OCI-M2 (cell line): Measurements from ENCODE around the gene PHF12.

Experiments
- DNase-seq: peaks from one replicate; lab custom pipeline; 2025; ENCODE audit not compliant: unreplicated experiment; lab: John Stamatoyannopoulos, UW

PHF12 gene

DNA sequence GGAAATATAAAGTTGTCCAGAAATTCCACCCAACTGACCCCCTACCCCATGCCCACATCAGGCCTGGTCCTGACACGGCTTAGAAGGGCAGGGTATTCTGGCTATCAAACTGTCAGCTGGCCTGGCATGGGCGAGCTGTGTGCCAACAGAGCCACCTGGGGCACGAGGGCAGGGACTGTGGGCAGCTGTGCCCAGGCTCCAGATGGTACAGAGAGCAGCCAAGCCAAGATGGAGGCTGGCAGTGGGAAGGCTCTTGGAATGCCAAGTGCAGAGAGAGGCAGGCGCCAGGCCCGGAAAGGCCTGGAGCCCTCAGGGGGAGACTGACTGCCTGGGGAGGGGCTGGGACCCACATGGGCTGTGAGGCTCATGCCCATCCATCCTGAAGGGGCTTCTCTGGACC lies 24.3 kb upstream of the PHF12 start:
- no peak for DNase-seq

- no peak for DNase-seq
Measured at GRCh38 chr17:28975031-28975430, 23.7 kb upstream of the PHF12 start.

GRCh38 chr17:28974451-28974850 lies 23.1 kb upstream of the PHF12 start:
- no peak for DNase-seq

DNA sequence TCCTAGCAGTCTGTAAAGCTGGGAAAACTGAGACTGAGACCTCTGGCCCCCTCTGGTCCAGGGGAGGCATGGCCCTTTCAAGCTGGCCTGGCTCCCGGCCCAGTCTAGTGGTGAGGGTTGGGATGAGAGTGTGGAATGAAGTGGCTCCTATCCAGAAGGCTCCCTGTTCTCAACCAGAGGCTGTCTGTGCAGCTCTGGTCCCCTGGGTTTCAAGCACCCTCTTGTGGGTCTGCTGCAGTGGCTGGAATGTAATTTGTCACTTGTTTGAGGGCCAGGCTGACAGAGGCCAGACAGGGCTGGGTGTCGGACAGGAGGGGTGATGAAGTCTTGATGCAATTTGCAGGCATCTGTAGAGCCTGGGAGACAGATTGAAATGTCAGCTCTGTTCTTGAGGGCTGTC lies 22.1 kb upstream of the PHF12 start:
- DNase-seq: no peak

DNA sequence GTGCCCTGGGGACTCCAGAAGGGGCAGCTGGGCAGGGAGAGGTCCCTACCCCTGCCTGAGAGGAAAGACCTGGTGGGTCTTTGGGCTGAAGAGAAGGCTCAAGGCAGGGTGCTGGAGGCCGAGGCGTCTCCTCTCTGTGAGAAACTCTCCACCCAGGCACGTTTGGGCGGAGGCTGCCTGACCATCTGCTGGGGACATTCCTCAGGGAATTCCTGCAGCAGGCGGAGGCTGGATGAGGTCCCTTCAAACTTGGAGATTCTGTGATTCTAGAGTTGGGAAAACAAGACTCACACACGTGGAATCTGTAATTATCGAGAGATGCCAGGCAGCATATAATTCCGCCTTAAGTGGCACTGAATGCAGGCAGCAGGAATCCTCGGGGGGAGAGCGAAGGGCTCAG lies 21.1 kb upstream of the PHF12 start:
- no peak for DNase-seq

DNA sequence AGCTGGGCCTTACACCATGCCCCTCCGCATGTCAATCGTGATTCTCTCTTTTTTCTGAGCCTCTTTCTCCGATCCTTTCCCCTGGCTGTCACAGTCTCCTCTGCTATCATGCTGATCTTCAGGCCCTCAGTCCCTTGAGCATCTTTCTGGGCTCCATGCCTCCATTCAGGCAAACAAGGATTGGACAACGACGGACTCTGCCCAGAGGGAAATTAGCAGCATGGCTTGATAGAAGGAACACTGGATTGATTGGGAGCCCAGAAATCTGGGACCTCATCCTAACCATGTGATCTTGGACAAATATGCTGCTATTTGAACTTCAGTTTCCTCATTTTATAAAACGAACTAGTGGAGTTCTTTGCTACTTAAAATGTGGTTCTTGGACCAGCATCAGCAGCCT lies 19.6 kb upstream of the PHF12 start:
- DNase-seq: no peak

DNA sequence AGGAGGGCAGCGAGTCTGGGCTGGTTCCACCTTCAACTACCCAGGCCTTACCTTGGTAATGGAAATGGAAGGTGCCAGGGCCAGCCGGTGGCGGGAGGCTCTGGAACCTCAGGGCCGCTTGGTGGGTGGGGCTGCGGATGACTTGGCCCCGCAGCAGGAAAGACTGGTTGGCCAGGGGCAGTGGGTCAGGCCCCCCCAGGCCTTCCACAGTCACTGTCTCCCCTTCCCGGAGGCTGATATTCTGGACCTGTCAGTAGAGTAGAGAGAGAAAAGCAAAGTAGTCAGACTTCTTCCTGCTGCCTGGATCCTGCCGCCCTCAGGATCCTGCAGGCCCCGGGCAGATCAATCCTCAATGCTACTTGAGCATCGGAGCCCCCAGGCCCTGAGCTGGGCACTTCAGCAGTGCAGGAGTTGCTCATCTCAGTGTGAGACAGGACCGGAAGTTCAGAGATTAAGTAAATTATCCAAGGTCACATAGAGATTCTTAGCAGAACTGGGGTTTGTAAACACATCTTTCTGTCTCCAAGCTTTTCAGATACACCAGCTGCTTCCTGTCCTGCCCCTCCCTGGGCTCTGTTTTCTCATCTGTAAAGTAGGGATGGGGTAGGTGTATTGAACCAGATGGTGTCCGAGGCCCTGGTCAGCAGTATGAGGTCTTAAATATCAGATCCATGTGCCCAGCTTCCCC lies 18.5 kb upstream of the PHF12 start:
- no peak for DNase-seq

DNA sequence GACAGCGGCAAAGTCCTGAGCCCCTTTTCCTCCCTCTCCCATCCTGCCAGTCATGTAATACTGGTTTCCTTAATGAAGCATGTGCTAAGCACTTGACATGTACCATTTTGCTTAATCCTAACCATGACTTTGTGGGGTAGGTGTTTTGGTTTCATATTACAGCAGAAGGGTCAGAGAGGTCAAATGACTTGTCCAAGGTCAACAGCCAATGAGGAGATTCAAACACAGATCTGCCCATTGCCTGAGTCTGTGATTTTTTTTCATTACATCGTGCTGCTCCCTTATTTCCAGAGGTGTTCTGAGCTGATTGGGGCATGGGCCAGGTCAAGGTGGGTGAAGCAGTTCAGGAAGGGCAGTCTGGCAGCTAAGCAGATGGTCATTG lies 17.6 kb upstream of the PHF12 start:
- DNase-seq: no peak

DNA sequence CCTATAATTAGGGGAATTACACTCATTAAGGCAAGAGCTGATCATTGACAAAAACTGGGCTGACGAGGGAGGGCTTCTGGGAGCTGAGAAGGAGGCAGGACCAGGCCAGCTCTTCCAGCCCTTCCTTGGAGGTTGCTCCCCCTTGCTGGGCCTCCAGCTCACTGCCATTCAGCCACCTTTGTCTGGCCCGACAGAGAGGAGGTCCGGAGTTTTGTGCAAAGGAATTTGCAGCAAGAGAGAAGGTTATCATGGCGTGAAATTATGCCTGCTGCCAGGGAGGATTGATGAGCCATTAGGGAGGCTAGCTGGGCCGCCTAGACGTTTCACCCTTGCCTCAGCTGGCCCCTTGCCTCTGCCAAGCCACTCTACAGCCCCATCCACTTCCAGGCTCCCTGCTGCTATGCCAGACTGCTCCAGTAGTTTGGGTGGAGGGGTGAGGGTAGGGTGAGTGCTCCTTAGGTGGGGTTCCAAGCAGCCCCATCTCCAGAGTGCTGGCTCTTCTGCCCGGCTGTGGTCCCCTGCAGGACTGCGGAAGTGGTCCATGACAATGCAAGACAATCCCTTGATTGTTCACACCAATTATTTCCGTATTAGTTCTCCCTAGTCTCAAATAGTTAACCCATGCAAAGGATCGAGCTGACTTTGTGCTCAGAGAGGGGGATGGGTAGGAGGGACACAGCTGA lies 17.1 kb upstream of the PHF12 start:
- no peak for DNase-seq

DNA sequence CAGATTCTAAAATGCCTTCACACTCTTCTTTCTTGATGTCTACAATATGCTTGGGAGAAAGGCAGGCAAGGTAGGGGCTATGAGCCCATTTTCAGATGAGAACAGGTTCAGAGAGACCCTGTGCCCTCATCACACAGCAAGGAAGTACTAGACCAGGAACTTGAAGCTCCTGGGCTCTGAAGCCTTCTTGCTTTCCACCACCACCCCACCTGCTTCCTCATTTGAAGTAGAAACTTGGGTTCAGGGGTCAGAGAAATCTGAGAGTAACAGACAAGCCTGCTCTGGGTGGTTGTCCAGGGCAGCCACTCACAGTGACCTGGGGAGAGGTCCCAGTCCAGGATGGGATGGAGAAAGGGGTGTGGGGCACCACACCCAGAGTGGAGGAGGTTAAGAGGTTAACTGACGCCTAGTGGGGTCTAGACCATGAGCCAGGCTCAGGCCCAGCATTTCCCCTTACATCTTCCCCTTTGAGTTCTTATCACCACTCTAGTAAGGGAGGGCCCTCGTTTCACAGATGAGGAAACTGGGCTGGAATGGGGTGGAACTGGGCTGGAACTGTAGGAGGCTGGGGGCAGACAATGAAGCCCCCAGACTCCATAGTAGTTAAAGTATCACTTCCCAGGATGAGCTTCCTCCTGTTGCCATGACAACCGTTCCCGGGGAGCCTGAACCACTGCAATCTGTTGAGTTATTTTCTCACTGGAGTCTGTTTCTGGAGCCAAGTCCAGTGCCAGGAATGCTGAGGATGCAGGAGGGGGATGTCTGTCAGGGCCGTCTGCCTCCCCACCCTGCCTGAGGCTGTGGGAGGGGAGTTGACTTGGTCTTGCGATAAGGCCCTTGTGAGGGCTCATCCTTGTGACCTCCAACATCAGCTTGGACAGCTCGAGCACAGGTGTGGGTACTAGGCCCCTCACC lies 16.2 kb upstream of the PHF12 start:
- DNase-seq: no peak

- DNase-seq: no peak
Measured at GRCh38 chr17:28963841-28964240, 12.5 kb upstream of the PHF12 start.

DNA sequence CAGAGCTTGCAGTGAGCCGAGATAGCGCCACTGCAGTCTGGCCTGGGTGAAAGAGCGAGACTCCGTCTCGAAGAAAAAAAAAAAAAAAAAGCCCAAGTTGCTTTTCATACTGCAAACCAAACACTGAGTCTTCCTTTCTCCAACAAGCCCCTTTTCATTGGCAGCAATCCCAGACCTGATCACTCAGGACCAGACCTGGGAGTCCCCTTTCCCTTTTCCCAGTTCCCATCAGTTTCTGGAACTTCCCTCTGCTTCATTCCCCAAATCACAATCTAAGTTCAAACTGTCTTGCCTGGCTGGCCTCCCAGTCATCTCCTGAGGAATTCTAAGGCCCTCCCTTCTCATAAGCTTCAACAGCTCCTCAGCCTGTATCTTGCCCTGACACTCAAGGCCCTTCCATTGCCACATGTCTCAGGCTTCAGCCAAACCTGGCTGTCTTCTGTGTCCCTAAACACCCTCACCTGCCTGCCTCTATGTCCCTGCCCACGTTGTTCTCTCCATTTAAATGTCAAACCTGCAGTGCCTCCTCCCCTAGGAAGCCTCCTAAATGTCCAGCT lies 11.8 kb upstream of the PHF12 start:
- DNase-seq: no peak

DNA sequence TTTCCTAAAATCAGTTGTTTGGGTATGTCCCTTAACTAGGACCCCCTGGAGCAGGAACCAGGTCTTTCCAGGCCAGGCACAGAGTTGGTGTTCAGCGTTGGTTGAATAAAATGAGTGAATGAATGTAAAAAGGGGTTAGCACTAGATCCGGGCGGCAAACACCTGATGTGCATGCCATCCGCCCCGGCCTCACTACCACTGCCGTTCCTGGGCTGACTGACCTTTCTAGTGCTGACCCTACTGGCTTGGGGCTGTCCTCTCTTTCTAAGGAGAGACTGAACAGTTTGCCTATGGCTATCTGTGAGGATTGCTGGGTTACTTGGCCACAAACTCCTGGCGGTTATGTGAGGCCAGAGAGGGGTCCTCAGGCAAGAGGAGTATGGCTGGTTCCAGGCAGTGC lies 10.1 kb upstream of the PHF12 start:
- no peak for DNase-seq

DNA sequence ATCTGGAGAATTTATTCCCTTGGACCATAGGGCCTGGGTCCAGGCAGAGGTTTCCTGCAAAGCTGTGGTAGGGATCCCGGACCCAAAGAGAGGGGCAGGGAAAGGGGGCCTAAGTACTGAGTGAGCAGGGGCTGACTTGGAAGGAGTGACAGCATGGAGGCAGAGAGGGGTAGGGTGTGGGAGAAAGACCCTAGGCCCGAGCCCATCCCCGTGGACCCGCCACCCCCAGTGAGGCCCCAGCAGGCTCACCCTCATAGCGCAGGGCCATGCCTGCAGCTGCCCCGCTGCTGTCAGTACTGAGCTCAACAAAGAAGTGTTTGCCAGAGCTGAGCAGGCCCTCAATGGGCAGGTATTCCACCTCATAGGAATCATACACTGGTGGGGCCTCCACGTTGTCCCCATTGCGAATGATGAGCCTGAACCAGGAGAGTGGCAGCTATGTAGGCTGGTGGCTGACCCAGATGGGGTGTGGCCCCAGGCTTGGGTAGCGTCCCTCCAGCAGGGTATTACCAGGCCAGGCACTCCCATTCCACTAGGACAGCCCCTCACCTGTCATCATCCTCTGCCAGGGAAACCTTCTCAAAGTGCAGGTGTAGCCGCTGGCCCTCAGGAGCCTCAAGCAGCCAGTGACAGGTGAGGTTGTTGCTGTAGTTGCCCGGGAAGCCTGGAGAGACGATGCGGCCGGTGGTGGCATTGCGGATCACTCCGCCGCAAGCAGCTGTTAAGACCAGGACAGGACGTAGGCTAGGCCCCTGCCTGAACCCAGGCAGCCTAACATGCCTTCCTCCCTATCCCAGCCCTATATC lies 9.1 kb upstream of the PHF12 start:
- no peak for DNase-seq

- DNase-seq: no peak
Measured at GRCh38 chr17:28959471-28959871, 8.2 kb upstream of the PHF12 start.

- no peak for DNase-seq
Measured at GRCh38 chr17:28958820-28959455, 7.6 kb upstream of the PHF12 start.

GRCh38 chr17:28957992-28958355 lies 6.7 kb upstream of the PHF12 start:
- no peak for DNase-seq

DNA sequence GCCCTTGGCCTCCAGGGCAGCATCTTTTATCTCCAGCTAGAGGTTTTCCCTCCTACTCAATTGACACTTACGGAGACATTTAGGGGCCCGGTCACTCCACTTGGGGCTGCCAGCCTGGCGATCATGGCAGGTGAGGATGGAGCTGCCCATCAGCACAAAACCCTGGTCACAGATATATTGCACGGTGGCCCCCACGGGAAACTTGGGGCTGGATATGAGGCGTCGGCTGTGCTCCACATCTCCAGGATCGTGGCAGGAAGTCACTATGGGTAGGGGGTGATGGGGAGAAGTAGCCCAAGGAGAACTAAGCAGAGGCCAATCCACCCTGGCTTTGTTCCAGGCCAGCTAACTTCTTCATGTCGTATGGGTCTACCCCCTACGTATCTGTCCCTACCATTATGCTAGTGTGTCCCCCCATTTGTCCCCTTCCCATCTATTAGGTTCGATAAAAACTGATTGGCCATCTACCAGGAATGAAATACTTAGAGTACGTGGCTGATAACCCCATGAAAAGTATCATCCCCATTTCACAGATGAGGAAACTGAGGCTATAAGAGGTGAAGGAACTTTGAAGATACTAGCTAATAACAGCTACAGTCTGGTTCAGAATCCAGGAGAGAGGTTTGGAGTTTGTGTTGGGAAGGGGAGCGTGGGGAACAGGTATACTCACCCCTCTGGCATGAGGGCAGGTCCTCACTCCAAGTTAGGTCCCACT lies 6.1 kb upstream of the PHF12 start:
- no peak for DNase-seq

DNA sequence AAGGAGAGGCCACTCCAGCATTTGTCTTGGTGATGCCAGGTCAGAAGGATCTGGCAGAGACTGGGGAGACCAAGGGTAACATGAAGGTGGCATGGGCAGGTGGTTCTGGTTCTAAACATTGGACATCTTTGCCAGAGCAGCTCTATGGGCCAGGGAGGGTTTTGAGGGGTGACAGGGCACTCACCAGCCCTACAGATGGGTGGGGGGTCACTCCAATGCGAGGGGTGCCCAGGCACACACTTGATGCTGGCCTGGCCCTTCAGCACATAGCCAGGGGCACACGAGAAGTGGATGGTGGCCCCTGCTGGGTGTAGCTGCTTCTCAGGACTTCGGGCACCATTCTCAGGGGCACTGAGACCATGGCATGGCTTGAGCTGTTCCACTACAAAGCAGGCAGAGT lies 5.5 kb upstream of the PHF12 start:
- DNase-seq: no peak

GRCh38 chr17:28956112-28956511 lies 4.8 kb upstream of the PHF12 start:
- no peak for DNase-seq
